Measurements from ENCODE around the gene GAL3ST3.

GRCh38 chr11:66008468-66009101 is 40.4 kb downstream of the GAL3ST3 start:
- TF ChIP-seq, protein P1, sequence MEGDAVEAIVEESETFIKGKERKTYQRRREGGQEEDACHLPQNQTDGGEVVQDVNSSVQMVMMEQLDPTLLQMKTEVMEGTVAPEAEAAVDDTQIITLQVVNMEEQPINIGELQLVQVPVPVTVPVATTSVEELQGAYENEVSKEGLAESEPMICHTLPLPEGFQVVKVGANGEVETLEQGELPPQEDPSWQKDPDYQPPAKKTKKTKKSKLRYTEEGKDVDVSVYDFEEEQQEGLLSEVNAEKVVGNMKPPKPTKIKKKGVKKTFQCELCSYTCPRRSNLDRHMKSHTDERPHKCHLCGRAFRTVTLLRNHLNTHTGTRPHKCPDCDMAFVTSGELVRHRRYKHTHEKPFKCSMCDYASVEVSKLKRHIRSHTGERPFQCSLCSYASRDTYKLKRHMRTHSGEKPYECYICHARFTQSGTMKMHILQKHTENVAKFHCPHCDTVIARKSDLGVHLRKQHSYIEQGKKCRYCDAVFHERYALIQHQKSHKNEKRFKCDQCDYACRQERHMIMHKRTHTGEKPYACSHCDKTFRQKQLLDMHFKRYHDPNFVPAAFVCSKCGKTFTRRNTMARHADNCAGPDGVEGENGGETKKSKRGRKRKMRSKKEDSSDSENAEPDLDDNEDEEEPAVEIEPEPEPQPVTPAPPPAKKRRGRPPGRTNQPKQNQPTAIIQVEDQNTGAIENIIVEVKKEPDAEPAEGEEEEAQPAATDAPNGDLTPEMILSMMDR (conservative IDR thresholded peaks at IDR 0.05 in 1 of 2, IDR thresholded peaks at IDR 0.05 in 1 of 2; ENCODE audit: extremely low read depth in 1 of 2, insufficient read depth in 1 of 2, low read depth in 1 of 2, low read length in 2 of 2), result no peak
- TF ChIP-seq EZH2 (IDR thresholded peaks at IDR 0.05; ENCODE audit: borderline replicate concordance, low read length), result no peak

All from mammary epithelial cell (primary cell).